ENCODE measurements around the gene LUC7L2. TPM values are rescaled to one million over a fixed set of nuclear protein-coding genes. Genes with fewer than 3 reads are reported as not detected.

The LUC7L2 gene
- total RNA-seq, 1 experiment from 2014 or later = 94.4 TPM

- TF ChIP-seq ZBTB21 (CRISPR knock-in tag; IDR thresholded peaks at IDR 0.05; ENCODE audit: borderline replicate concordance) = no peak
These were observed 3.3 kb downstream of the LUC7L2 start (continued) for GRCh38 chr7:139362981-139363380.

- H3K9me3 Mint-ChIP-seq = no peaks in the 10 kb centered on the region
- no peak overlapping the region for H3K4me3 Mint-ChIP-seq
- no peak for DNase-seq (ENCODE audit: low spot score)
- H3K36me3 Mint-ChIP-seq = peaks cover 10% of the 10 kb centered on the region
- POLR2A ChIA-PET = no interaction called here
- no peaks in the 10 kb centered on the region for H3K27me3 Mint-ChIP-seq (ENCODE audit: low read depth)
- TF ChIP-seq CTCF (IDR thresholded peaks at IDR 0.05) (no peak), MXD4 (CRISPR knock-in tag; IDR thresholded peaks at IDR 0.05; ENCODE audit: borderline replicate concordance) (no peak), AFF4 (CRISPR knock-in tag; IDR thresholded peaks at IDR 0.05; ENCODE audit: borderline replicate concordance) (no peak), TEAD4 (CRISPR knock-in tag; IDR thresholded peaks at IDR 0.05) (no peak), FOXP1 (CRISPR knock-in tag; IDR thresholded peaks at IDR 0.05; ENCODE audit: borderline replicate concordance) (no peak), STAT6 (CRISPR knock-in tag; conservative IDR thresholded peaks at IDR 0.05; ENCODE audit: low read depth) (no peak), ZNF121 (CRISPR knock-in tag; IDR thresholded peaks at IDR 0.05) (no peak), USF1 (CRISPR knock-in tag; IDR thresholded peaks at IDR 0.05) (no peak), EMX1 (CRISPR knock-in tag; IDR thresholded peaks at IDR 0.05) (no peak), TCF7 (CRISPR knock-in tag; IDR thresholded peaks at IDR 0.05; ENCODE audit: low read depth) (no peak), SMAD3 (CRISPR knock-in tag; IDR thresholded peaks at IDR 0.05; ENCODE audit: borderline replicate concordance) (no peak), ARID4B (CRISPR knock-in tag; IDR thresholded peaks at IDR 0.05; ENCODE audit: borderline replicate concordance) (no peak), FOXJ3 (CRISPR knock-in tag; IDR thresholded peaks at IDR 0.05; ENCODE audit: borderline replicate concordance) (no peak), PREB (CRISPR knock-in tag; IDR thresholded peaks at IDR 0.05; ENCODE audit: borderline replicate concordance) (no peak), NR2C2 (CRISPR knock-in tag; IDR thresholded peaks at IDR 0.05) (no peak), AR (CRISPR knock-in tag; IDR thresholded peaks at IDR 0.05) (no peak), MAX (CRISPR knock-in tag; IDR thresholded peaks at IDR 0.05) (no peak)
- CTCF ChIA-PET = no interaction called here
- H3K27ac Mint-ChIP-seq = peak overlapping the region; percentile 59; the same call in 1 of the 2 replicates
- no peak for ATAC-seq
- H3K4me1 Mint-ChIP-seq = peaks cover 49% of the 10 kb centered on the region
These were observed 5.6 kb downstream of the LUC7L2 start for GRCh38 chr7:139365336-139365735.
